Fibroblast of mammary gland (primary cell): ENCODE measurements around the gene HRK.

ENCODE experiments used
- DNase-seq: peaks from one replicate; pipeline ENCODE4 v3.0.0-alpha.2; 2010; ENCODE audit warnings: low read depth
- H3K4me3 ChIP-seq: 2 replicates; pipeline ENCODE4 v1.5.1; 2011; ENCODE audit warnings: low read depth, mild to moderate bottlenecking, low read length, moderate library complexity; ENCODE audit not compliant: control insufficient read depth
- TF ChIP-seq, protein P1 (sequence below): conservative IDR thresholded peaks from 2 replicates; pipeline ENCODE4 v1.5.1; 2011; ENCODE audit warnings: low read depth, low read length, inconsistent platforms; ENCODE audit not compliant: control insufficient read depth, insufficient read depth

The HRK gene

GRCh38 chr12:116898669-116899068 is 17.4 kb upstream of the HRK start:
- TF ChIP-seq, protein P1, sequence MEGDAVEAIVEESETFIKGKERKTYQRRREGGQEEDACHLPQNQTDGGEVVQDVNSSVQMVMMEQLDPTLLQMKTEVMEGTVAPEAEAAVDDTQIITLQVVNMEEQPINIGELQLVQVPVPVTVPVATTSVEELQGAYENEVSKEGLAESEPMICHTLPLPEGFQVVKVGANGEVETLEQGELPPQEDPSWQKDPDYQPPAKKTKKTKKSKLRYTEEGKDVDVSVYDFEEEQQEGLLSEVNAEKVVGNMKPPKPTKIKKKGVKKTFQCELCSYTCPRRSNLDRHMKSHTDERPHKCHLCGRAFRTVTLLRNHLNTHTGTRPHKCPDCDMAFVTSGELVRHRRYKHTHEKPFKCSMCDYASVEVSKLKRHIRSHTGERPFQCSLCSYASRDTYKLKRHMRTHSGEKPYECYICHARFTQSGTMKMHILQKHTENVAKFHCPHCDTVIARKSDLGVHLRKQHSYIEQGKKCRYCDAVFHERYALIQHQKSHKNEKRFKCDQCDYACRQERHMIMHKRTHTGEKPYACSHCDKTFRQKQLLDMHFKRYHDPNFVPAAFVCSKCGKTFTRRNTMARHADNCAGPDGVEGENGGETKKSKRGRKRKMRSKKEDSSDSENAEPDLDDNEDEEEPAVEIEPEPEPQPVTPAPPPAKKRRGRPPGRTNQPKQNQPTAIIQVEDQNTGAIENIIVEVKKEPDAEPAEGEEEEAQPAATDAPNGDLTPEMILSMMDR: no peak
- DNase-seq: no peak
- H3K4me3 ChIP-seq: no peak overlapping the region

DNA sequence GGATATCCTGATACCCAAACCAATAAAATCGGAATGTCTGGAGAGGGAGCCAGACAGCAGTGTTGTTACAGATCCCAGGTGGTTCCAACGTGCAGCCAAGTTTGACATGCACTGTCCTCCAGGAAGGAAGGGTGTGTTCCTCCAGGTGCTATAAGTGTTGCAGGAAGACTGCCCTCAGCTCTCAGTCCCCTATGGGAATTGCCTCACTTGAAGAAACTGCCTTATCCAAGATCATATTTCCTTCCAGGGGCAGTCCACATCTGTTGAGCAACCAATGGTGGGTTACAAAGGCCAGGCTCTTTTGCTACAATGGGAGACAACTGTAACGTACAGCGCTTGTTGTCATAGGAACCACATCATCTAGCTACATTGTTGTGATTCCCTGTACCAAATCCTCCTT is 16.2 kb upstream of the HRK start:
- DNase-seq: no peak
- TF ChIP-seq, protein P1: no peak
- no peak overlapping the region for H3K4me3 ChIP-seq

GRCh38 chr12:116896411-116896924 is 15.2 kb upstream of the HRK start:
- no peak overlapping the region for H3K4me3 ChIP-seq
- peak; percentile 37 for DNase-seq
- TF ChIP-seq, protein P1: no peak

GRCh38 chr12:116894913-116895312 is 13.7 kb upstream of the HRK start:
- TF ChIP-seq, protein P1: no peak
- no peak for DNase-seq
- H3K4me3 ChIP-seq: no peak overlapping the region

GRCh38 chr12:116892349-116893140 is 11.3 kb upstream of the HRK start:
- TF ChIP-seq, protein P1: no peak
- no peak overlapping the region for H3K4me3 ChIP-seq
- DNase-seq: peak; percentile 16

GRCh38 chr12:116891019-116891418 is 9.8 kb upstream of the HRK start:
- H3K4me3 ChIP-seq: no peak overlapping the region
- DNase-seq: no peak
- TF ChIP-seq, protein P1: no peak
